Epithelial cell of proximal tubule (primary cell): ENCODE results near the gene GAR1. TPM values are rescaled to one million over a fixed set of nuclear protein-coding genes. Genes with fewer than 3 reads are reported as not detected.

Experiments
- DNase-seq: peaks from one replicate; pipeline ENCODE4 v3.0.0-alpha.2; 2011; ENCODE audit warnings: low read depth
- H3K4me3 ChIP-seq: 2 replicates; pipeline ENCODE4 v1.5.1; 2011; ENCODE audit warnings: low read depth, mild to moderate bottlenecking, low read length
- CTCF ChIP-seq: conservative IDR thresholded peaks from 2 replicates; pipeline ENCODE4 v1.5.1; 2012; ENCODE audit warnings: low read depth, mild to moderate bottlenecking, low read length
- total RNA-seq: library from RNA; depleted of rRNA; stranded (reverse); fragments of >200 nt; gene quantifications from 2 replicates; pipeline ENCODE4 v1.2.3, GENCODE V29; 2015

The GAR1 gene
- total RNA-seq, 1 donor from 2014 or later, result 12.7 TPM

- no peak overlapping the region for H3K4me3 ChIP-seq
- no peak for DNase-seq
- TF ChIP-seq CTCF, result no peak
These were observed 46.5 kb downstream of the GAR1 start for GRCh38 chr4:109861916-109862511.

GRCh38 chr4:109864134-109864533 lies 48.6 kb downstream of the GAR1 start:
- no peak for DNase-seq
- no peak overlapping the region for H3K4me3 ChIP-seq
- TF ChIP-seq CTCF, result peak; percentile 11

GRCh38 chr4:109870061-109870460 lies 54.5 kb downstream of the GAR1 start:
- TF ChIP-seq CTCF, result no peak
- DNase-seq, result no peak
- H3K4me3 ChIP-seq, result no peak overlapping the region

- TF ChIP-seq CTCF, result no peak
- no peak overlapping the region for H3K4me3 ChIP-seq
- no peak for DNase-seq
These were observed 56.5 kb downstream of the GAR1 start for GRCh38 chr4:109872065-109872464.

GRCh38 chr4:109872950-109873656 lies 57.5 kb downstream of the GAR1 start:
- DNase-seq, result no peak

GRCh38 chr4:109873791-109874514 lies 58.4 kb downstream of the GAR1 start:
- no peak overlapping the region for H3K4me3 ChIP-seq
- no peak for TF ChIP-seq CTCF
- DNase-seq, result no peak

More at GRCh38 chr4:109872950-109873656, 57.5 kb downstream of the GAR1 start:
- H3K4me3 ChIP-seq, result no peak overlapping the region
- TF ChIP-seq CTCF, result no peak

Other genes starting within 250 kb of the GAR1 start
- 59.7 and 74.7 TPM in 2 replicates for gene CASP6, start 112.3 kb upstream of the GAR1 start, total RNA-seq
- gene PLA2G12A, start 85.7 kb upstream of the GAR1 start, total RNA-seq, result 20.3 and 58.3 TPM in 2 replicates
- gene CFI, start 13.8 kb upstream of the GAR1 start, total RNA-seq, result 2.6 and 5.8 TPM in 2 replicates
- not detected in 2 replicates for gene RRH, start 12.2 kb downstream of the GAR1 start, total RNA-seq
- gene LRIT3, start 32.3 kb downstream of the GAR1 start, total RNA-seq, result under 0.01 TPM in 1 of 2 replicates, not detected in the other
- 0.36 and 0.46 TPM in 2 replicates for gene EGF, start 97.1 kb downstream of the GAR1 start, total RNA-seq